Glutamatergic neuron (in vitro differentiated cells): ENCODE results near the gene CHST13. TPM values are rescaled to one million over a fixed set of nuclear protein-coding genes. Genes with fewer than 3 reads are reported as not detected.

Experiments
- DNase-seq: peaks from one replicate; pipeline ENCODE4 v3.0.0; 2022
- H3K27ac Mint-ChIP-seq: one replicate; pipeline ENCODE4 v1.8.0; 2020; ENCODE audit warnings: mild to moderate bottlenecking, mixed read lengths, inconsistent platforms; ENCODE audit not compliant: unreplicated experiment
- H3K27me3 Mint-ChIP-seq: one replicate; pipeline ENCODE4 v1.8.0; 2020; ENCODE audit warnings: mild to moderate bottlenecking, moderate library complexity, mixed read lengths, inconsistent platforms; ENCODE audit not compliant: unreplicated experiment
- H3K36me3 Mint-ChIP-seq: one replicate; pipeline ENCODE4 v1.8.0; 2020; ENCODE audit warnings: mild to moderate bottlenecking, mixed read lengths, inconsistent platforms; ENCODE audit not compliant: unreplicated experiment
- H3K4me1 Mint-ChIP-seq: one replicate; pipeline ENCODE4 v1.8.0; 2020; ENCODE audit warnings: mild to moderate bottlenecking, low read depth, mixed read lengths, inconsistent platforms; ENCODE audit not compliant: unreplicated experiment
- H3K4me3 Mint-ChIP-seq: one replicate; pipeline ENCODE4 v1.8.0; 2020; ENCODE audit warnings: mild to moderate bottlenecking, mixed read lengths, inconsistent platforms; ENCODE audit not compliant: unreplicated experiment
- H3K9me3 Mint-ChIP-seq: one replicate; pipeline ENCODE4 v1.8.0; 2020; ENCODE audit warnings: mild to moderate bottlenecking, moderate library complexity, mixed read lengths, inconsistent platforms; ENCODE audit not compliant: unreplicated experiment
- total RNA-seq: library from RNA; stranded (reverse); fragmentation: NEBNext Ultra II Directional; extraction: Animal tissue kit (Norgen Biotek cat#: 25700); gene quantifications from one replicate; pipeline ENCODE4 v1.2.1, GENCODE V29; 2021; ENCODE audit not compliant: unreplicated experiment
- TF ChIP-seq, protein P1 (sequence below): fragments of 200-600 bp; sonication (generic); IDR thresholded peaks from one replicate; pipeline ENCODE4 v1.5.0; 2021; ENCODE audit not compliant: partially characterized antibody, unreplicated experiment

Gene CHST13
- total RNA-seq, 1 donor from 2014 or later: not detected

DNA sequence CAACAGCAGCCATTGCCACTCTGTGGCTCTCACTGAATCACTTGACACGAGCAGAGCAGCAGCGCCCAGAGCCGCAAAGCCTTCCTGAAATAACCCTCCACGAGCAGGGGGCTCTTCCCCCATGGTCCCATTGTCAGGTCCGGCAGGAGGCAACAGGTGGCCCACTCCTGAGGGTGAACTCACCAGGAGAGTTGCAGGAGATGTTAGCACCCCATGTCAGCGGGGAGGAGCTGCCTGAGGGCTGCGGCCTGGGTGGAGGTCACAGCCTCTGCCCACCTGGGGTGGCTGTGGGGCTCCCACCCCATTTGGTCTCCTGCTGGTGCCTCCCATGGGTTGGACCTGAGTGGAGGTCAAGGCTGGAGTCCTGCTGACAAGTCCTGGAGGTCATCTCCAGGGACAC lies 47.1 kb downstream of the CHST13 start:
- H3K4me1 Mint-ChIP-seq: peaks cover 3% of the 10 kb centered on the region
- no peak overlapping the region for H3K27ac Mint-ChIP-seq
- H3K4me3 Mint-ChIP-seq: no peak overlapping the region
- H3K9me3 Mint-ChIP-seq: peaks cover 4% of the 10 kb centered on the region
- TF ChIP-seq, protein P1, sequence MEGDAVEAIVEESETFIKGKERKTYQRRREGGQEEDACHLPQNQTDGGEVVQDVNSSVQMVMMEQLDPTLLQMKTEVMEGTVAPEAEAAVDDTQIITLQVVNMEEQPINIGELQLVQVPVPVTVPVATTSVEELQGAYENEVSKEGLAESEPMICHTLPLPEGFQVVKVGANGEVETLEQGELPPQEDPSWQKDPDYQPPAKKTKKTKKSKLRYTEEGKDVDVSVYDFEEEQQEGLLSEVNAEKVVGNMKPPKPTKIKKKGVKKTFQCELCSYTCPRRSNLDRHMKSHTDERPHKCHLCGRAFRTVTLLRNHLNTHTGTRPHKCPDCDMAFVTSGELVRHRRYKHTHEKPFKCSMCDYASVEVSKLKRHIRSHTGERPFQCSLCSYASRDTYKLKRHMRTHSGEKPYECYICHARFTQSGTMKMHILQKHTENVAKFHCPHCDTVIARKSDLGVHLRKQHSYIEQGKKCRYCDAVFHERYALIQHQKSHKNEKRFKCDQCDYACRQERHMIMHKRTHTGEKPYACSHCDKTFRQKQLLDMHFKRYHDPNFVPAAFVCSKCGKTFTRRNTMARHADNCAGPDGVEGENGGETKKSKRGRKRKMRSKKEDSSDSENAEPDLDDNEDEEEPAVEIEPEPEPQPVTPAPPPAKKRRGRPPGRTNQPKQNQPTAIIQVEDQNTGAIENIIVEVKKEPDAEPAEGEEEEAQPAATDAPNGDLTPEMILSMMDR: no peak
- no peak for DNase-seq
- peaks cover 2% of the 10 kb centered on the region for H3K27me3 Mint-ChIP-seq
- no peaks in the 10 kb centered on the region for H3K36me3 Mint-ChIP-seq

DNA sequence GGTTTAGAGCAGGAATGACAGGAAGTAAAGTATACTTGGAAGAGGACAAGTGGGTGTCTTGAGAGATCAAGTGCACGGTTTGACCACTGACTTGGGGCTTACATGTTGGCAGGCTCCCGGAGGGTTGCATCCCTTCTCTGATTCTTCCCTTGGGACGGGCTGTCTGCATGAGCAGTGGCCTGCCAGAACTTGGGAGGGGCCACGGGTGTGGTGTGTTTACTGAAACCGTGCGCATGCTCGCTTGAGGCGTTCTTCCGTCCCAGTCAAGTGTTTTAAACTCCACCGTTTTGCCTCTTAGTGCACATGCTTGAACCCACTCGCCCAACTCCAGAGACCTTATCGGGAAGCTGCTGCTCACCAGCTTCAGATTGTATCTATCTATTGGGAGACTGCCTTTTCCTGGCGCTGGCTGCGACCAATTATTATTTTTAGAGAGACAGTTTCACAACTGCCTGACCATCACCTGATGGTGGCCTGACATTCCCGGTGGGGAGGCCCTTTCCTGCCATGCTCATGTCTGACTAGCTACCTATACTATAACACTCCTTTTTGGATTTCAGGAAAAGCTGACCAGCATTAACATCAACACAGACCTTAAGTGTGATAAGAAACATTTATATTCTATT lies 49.6 kb downstream of the CHST13 start:
- Mint-ChIP-seq H3K9me3 (peaks cover 2% of the 10 kb centered on the region), H3K4me3 (no peak overlapping the region), H3K27me3 (peaks cover 8% of the 10 kb centered on the region), H3K27ac (no peak overlapping the region), H3K36me3 (no peaks in the 10 kb centered on the region), H3K4me1 (peaks cover 3% of the 10 kb centered on the region)
- no peak for DNase-seq
- TF ChIP-seq, protein P1: no peak

DNA sequence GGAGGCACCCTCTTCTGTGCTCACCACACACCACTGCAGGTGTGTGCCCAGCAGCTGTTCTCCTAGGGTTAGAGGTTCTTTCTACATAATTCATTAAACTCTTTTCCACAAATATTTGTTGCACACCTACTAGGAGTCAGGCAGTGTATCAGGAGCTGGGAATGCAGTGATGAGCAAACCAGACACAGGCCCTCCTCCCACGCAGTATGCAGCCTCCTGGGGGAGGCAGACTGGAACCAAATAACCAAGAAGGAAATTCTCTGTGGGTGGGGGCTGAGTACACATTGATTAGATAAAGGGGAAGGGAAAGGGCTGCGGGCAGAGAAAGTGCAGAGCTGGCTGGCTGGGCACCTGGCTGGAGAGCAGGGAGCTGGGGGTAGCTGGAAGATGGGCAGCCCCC lies 53.3 kb downstream of the CHST13 start:
- Mint-ChIP-seq H3K9me3 (no peaks in the 10 kb centered on the region), H3K4me1 (peaks cover 10% of the 10 kb centered on the region), H3K27me3 (peaks cover 9% of the 10 kb centered on the region), H3K36me3 (no peaks in the 10 kb centered on the region), H3K27ac (no peak overlapping the region), H3K4me3 (no peak overlapping the region)
- TF ChIP-seq, protein P1: no peak
- no peak for DNase-seq

DNA sequence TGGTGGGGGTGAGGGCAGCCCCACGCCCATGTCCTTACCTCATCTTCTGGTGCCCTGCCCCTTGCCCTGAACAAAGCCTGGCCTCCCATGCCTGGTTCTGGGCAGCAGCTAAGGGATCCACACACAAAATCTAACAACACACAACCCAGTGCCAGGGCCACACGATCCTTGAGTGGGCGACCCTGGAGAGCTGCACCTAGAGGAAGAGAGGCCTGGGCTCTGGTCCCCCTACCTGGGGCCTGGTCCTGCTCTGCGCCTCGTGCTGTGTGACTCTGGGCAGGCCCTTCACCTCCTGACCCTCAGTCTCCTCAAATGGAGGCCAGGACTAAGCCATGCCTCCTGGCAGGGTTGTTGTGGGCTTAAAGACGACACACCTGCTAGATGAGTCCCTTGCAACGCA lies 54.7 kb downstream of the CHST13 start:
- Mint-ChIP-seq H3K4me3 (no peak overlapping the region), H3K36me3 (no peaks in the 10 kb centered on the region), H3K27ac (no peak overlapping the region), H3K9me3 (no peaks in the 10 kb centered on the region), H3K4me1 (peaks cover 9% of the 10 kb centered on the region), H3K27me3 (peaks cover 9% of the 10 kb centered on the region)
- TF ChIP-seq, protein P1: no peak
- no peak for DNase-seq

DNA sequence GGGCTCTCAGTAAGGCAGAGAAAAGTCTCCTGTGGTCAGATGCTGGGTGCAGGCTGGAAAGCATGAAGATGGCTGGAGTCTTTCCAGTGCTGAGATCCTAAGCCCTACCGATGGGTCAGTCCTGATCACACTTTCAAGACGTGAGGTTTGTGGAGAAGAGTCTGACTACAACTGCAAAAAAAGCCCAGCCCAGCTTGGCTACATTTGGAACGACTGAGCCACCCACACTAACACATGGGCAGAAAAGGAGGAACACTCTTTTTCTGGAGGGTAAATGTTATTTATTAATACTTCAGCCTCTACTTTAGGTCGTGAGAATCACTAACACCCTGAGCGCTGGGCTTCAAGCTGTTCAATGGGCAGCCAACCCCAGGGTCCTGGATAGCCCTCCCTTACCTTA lies 56.8 kb downstream of the CHST13 start:
- no peak for DNase-seq

More for the DNA sequence above, 56.8 kb downstream of the CHST13 start:
- Mint-ChIP-seq H3K27me3 (peaks cover 10% of the 10 kb centered on the region), H3K4me1 (peaks cover 8% of the 10 kb centered on the region), H3K4me3 (no peak overlapping the region), H3K9me3 (peaks cover 1% of the 10 kb centered on the region), H3K36me3 (peaks cover 3% of the 10 kb centered on the region), H3K27ac (no peak overlapping the region)
- TF ChIP-seq, protein P1: no peak
